H7 (cell line): ENCODE results near the gene LRTM2. TPM values are rescaled to one million over a fixed set of nuclear protein-coding genes. Genes with fewer than 3 reads are reported as not detected.

Source experiments
- DNase-seq: peaks from one replicate; pipeline ENCODE4 v3.0.0; 2012
- H3K27me3 ChIP-seq: 2 replicates; pipeline ENCODE4 v1.6.0; 2011; ENCODE audit warnings: mild to moderate bottlenecking, low read length; ENCODE audit not compliant: control insufficient read depth, insufficient read depth
- H3K36me3 ChIP-seq: replicated peaks from 2 replicates; pipeline ENCODE4 v1.5.1; 2011; ENCODE audit warnings: low read length; ENCODE audit not compliant: control insufficient read depth, insufficient read depth
- H3K4me3 ChIP-seq: 2 replicates; pipeline ENCODE4 v1.5.1; 2011; ENCODE audit warnings: low read depth, mild to moderate bottlenecking, control low read depth, low read length, moderate library complexity; ENCODE audit not compliant: insufficient read depth
- total RNA-seq: library from RNA; depleted of rRNA; stranded (reverse); fragments of >200 nt; shearing (Covaris generic); gene quantifications from 2 replicates; pipeline ENCODE4 v1.2.3, GENCODE V29; 2014

Gene LRTM2
- total RNA-seq, 1 experiment from 2014 or later, result 0.42 TPM

- Histone ChIP-seq H3K27me3 (peaks cover 4% of the 10 kb centered on the region), H3K36me3 (no peaks in the 10 kb centered on the region), H3K4me3 (no peak overlapping the region)
- peak; percentile 16 for DNase-seq
These were observed 25.8 kb upstream of the LRTM2 start for GRCh38 chr12:1794440-1795090.

GRCh38 chr12:1795221-1795784, 25.1 kb upstream of the LRTM2 start:
- peak; percentile 64 for DNase-seq
- Histone ChIP-seq H3K27me3 (peaks cover 4% of the 10 kb centered on the region), H3K36me3 (no peaks in the 10 kb centered on the region), H3K4me3 (no peak overlapping the region)

GRCh38 chr12:1795785-1796514, 24.4 kb upstream of the LRTM2 start:
- Histone ChIP-seq H3K36me3 (no peaks in the 10 kb centered on the region), H3K27me3 (peaks cover 4% of the 10 kb centered on the region), H3K4me3 (peak overlapping the region; percentile 51)
- peak; percentile 96 for DNase-seq

GRCh38 chr12:1796515-1797010, 23.8 kb upstream of the LRTM2 start:
- H3K4me3 ChIP-seq, result peak overlapping the region; percentile 51
- peak; percentile 67 for DNase-seq
- H3K36me3 ChIP-seq, result no peaks in the 10 kb centered on the region
- peaks cover 4% of the 10 kb centered on the region for H3K27me3 ChIP-seq

GRCh38 chr12:1797011-1797901, 23.1 kb upstream of the LRTM2 start:
- peaks cover 4% of the 10 kb centered on the region for H3K27me3 ChIP-seq
- no peaks in the 10 kb centered on the region for H3K36me3 ChIP-seq
- DNase-seq, result peak; percentile 69
- peak overlapping the region; percentile 51 for H3K4me3 ChIP-seq

- no peaks in the 10 kb centered on the region for H3K36me3 ChIP-seq
- H3K4me3 ChIP-seq, result no peak overlapping the region
- peaks cover 4% of the 10 kb centered on the region for H3K27me3 ChIP-seq
- peak; percentile 27 for DNase-seq
These were observed 22.2 kb upstream of the LRTM2 start for GRCh38 chr12:1797991-1798640.

GRCh38 chr12:1798641-1799020, 21.7 kb upstream of the LRTM2 start:
- no peaks in the 10 kb centered on the region for H3K36me3 ChIP-seq
- peaks cover 4% of the 10 kb centered on the region for H3K27me3 ChIP-seq
- H3K4me3 ChIP-seq, result no peak overlapping the region
- no peak for DNase-seq

GRCh38 chr12:1799051-1799881, 21.1 kb upstream of the LRTM2 start:
- Histone ChIP-seq H3K36me3 (no peaks in the 10 kb centered on the region), H3K4me3 (no peak overlapping the region), H3K27me3 (peaks cover 4% of the 10 kb centered on the region)
- peak; percentile 31 for DNase-seq

- peaks cover 4% of the 10 kb centered on the region for H3K27me3 ChIP-seq
- H3K4me3 ChIP-seq, result no peak overlapping the region
- H3K36me3 ChIP-seq, result no peaks in the 10 kb centered on the region
- peak; percentile 35 for DNase-seq
These were observed 20.4 kb upstream of the LRTM2 start for GRCh38 chr12:1799882-1800400.

GRCh38 chr12:1800401-1801302, 19.7 kb upstream of the LRTM2 start:
- peak; percentile 82 for DNase-seq
- Histone ChIP-seq H3K27me3 (peaks cover 4% of the 10 kb centered on the region), H3K36me3 (no peaks in the 10 kb centered on the region), H3K4me3 (no peak overlapping the region)

- peaks cover 1% of the 10 kb centered on the region for H3K27me3 ChIP-seq
- no peak overlapping the region for H3K4me3 ChIP-seq
- peak; percentile 27 for DNase-seq
- H3K36me3 ChIP-seq, result no peaks in the 10 kb centered on the region
These were observed 18.9 kb upstream of the LRTM2 start for GRCh38 chr12:1801303-1801975.

- DNase-seq, result peak; percentile 29
- Histone ChIP-seq H3K36me3 (no peaks in the 10 kb centered on the region), H3K27me3 (no peaks in the 10 kb centered on the region), H3K4me3 (no peak overlapping the region)
These were observed 16.6 kb upstream of the LRTM2 start for GRCh38 chr12:1803736-1804135.
